Head of caudate nucleus (tissue), 42 donors: ENCODE data around the gene RGS17.
"Not testable (repeated sequence)": the region's sequence is repeated elsewhere in the genome, so short reads cannot be mapped to it uniquely, and the experiment has no call there.

Source experiments
- DNase-seq, 42 donors: peaks; one replicate each; pipeline versions ENCODE4 v3.0.0 to v3.0.0-alpha.2; 2020 to 2021; ENCODE audit warnings: mixed read lengths in 7 of 42
- intact Hi-C: fragments of 100-400 bp; cut with DNase I; formaldehyde crosslinking; loops from one replicate; pipeline ENCODE4 v1.15.0; 2022

RGS17 gene

GRCh38 chr6:153129873-153130514 is 1.1 kb downstream of the RGS17 start:
- intact Hi-C loops: no loop called here
- DNase-seq: peak in 27 of 42 donors; percentile 9 to 53 (median 25)

GRCh38 chr6:153126218-153126617 is 4.9 kb downstream of the RGS17 start:
- no peak for DNase-seq
- intact Hi-C loops: no loop called here

- no peak for DNase-seq
- intact Hi-C loops: no loop called here
Observed at GRCh38 chr6:153125032-153125431, 6.0 kb downstream of the RGS17 start.

GRCh38 chr6:153123801-153124200 is 7.3 kb downstream of the RGS17 start:
- intact Hi-C loops: no loop called here
- DNase-seq: no peak

- intact Hi-C loops: no loop called here
Observed at GRCh38 chr6:153121311-153121710, 9.8 kb downstream of the RGS17 start.

GRCh38 chr6:153117986-153118879 is 12.8 kb downstream of the RGS17 start:
- no peak for DNase-seq
- intact Hi-C loops: no loop called here

More at GRCh38 chr6:153121311-153121710, 9.8 kb downstream of the RGS17 start:
- DNase-seq: no peak

- DNase-seq, intact Hi-C loops: not testable (repeated sequence)
Observed at GRCh38 chr6:153111082-153111481, 20.0 kb downstream of the RGS17 start.

GRCh38 chr6:153110612-153111011 is 20.5 kb downstream of the RGS17 start:
- intact Hi-C loops, DNase-seq: not testable (repeated sequence)

GRCh38 chr6:153108315-153108714 is 22.8 kb downstream of the RGS17 start:
- intact Hi-C loops: no loop called here
- DNase-seq: peak in 1 of 42 donors; percentile 13

- DNase-seq: no peak
- intact Hi-C loops: no loop called here
Observed at GRCh38 chr6:153106021-153106420, 25.1 kb downstream of the RGS17 start.

GRCh38 chr6:153104220-153104619 is 26.9 kb downstream of the RGS17 start:
- no peak for DNase-seq
- intact Hi-C loops: no loop called here

- DNase-seq: no peak
- intact Hi-C loops: no loop called here
Observed at GRCh38 chr6:153103319-153103655, 27.8 kb downstream of the RGS17 start.

- DNase-seq: no peak
- intact Hi-C loops: no loop called here
Observed at GRCh38 chr6:153102605-153103318, 28.3 kb downstream of the RGS17 start.

GRCh38 chr6:153101461-153101860 is 29.6 kb downstream of the RGS17 start:
- no peak for DNase-seq
- intact Hi-C loops: no loop called here

GRCh38 chr6:153099636-153100035 is 31.4 kb downstream of the RGS17 start:
- intact Hi-C loops: no loop called here
- no peak for DNase-seq

GRCh38 chr6:153096792-153097191 is 34.3 kb downstream of the RGS17 start:
- no peak for DNase-seq
- intact Hi-C loops: no loop called here

- DNase-seq: no peak
- intact Hi-C loops: no loop called here
Observed at GRCh38 chr6:153096031-153096430, 35.1 kb downstream of the RGS17 start.

GRCh38 chr6:153092082-153093013 is 38.7 kb downstream of the RGS17 start:
- DNase-seq: no peak
- intact Hi-C loops: no loop called here
